ENCODE results near the gene RERE.

DNA sequence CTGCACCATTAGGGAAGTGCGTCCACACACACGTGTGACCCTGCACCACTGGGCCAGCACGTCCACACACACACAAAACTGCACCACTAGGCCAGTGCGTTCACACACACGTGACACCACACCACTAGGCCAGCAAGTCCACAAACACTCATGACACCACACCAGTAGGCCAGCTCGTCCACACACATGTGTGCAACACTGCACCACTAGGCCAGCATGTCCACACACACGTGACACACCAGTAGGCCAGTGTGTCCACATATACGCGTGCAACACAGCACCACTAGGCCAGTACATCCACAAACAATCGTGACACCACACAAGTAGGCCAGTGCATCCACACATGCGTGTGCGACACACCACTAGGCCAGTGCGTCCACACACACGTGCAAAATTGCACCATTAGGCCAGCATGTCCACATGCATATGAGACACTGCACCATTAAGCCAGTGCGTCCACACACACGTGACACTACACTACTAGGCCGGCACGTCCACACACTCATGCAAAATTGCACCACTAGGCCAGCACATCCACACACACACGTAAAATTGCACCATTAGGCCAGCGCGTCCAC is 264.5 kb downstream of the RERE start:
- TF ChIP-seq CTCF (conservative IDR thresholded peaks at IDR 0.05) (no peak), EZH2 (IDR thresholded peaks at IDR 0.05; ENCODE audit: low read depth) (no peak)

Data from PC-9 (cell line).